ENCODE measurements around the gene C3orf20. TPM values are rescaled to one million over a fixed set of nuclear protein-coding genes. Genes with fewer than 3 reads are reported as not detected.

C3orf20 gene
- total and polyA plus RNA-seq, 7 donors: 0.03 to 0.16 TPM; not detected in 5

DNA sequence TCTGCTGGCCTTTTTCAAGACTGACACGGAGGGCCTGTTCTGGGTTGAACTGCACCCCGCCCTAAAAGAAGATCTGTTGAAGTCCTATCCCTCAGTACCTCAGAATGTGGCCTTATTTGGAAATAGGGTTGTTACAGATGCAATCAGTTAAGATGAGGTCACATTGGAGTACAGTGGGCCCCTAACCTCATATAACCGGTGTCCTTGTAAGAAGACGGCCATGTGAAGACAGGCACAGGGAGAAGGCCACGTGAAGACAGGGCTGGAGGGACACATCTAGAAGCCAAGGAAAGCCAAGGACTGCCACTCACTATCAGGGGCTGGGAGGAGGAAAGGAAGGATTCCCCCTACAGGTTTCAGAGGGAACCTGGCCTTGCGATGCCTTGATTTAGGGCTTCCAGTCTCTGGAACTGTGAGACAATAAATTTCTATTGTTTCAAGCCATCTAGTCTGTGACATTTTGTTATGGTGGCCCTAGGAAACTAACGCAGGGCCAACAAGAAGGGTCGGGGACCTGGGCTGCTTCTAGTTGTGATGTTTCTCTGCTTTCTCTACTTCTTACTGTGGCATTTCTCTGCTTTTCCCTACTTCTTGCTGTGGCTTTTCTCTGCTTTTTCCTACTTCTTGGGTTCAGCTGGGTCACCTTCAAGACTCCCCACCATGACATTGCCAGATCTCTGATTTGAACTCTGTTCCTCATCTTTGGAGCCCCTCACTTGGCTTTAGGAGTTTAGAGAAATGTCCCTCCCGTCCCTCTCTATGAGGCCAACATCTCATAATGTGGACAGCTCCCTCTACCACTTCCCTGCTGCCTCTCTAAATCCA is 28.1 kb upstream of the C3orf20 start:
- no peak overlapping the region for H3K27ac ChIP-seq
- WGBS, 2 donors: 88 to 91% methylated on average over 9 of the region's 9 CpGs
- peaks cover 0 to 8% (median 4%) of the 10 kb centered on the region in 4 donors for H3K4me1 ChIP-seq
- TF ChIP-seq EP300 (IDR thresholded peaks at IDR 0.05): no peak
- TF ChIP-seq, protein P1, sequence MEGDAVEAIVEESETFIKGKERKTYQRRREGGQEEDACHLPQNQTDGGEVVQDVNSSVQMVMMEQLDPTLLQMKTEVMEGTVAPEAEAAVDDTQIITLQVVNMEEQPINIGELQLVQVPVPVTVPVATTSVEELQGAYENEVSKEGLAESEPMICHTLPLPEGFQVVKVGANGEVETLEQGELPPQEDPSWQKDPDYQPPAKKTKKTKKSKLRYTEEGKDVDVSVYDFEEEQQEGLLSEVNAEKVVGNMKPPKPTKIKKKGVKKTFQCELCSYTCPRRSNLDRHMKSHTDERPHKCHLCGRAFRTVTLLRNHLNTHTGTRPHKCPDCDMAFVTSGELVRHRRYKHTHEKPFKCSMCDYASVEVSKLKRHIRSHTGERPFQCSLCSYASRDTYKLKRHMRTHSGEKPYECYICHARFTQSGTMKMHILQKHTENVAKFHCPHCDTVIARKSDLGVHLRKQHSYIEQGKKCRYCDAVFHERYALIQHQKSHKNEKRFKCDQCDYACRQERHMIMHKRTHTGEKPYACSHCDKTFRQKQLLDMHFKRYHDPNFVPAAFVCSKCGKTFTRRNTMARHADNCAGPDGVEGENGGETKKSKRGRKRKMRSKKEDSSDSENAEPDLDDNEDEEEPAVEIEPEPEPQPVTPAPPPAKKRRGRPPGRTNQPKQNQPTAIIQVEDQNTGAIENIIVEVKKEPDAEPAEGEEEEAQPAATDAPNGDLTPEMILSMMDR (IDR thresholded peaks at IDR 0.05): no peak
- no peak for TF ChIP-seq POLR2AphosphoS5 (IDR thresholded peaks at IDR 0.05)
- no peak for TF ChIP-seq POLR2A (IDR thresholded peaks at IDR 0.05)
- no peak for DNase-seq
- intact Hi-C loops (cut with DNase I): no loop called here
- no peak overlapping the region for H3K4me3 ChIP-seq
- peaks cover 0 to 5% (median 0%) of the 10 kb centered on the region in 3 donors for H3K27me3 ChIP-seq
- no peaks in the 10 kb centered on the region for H3K9me3 ChIP-seq
- no peaks in the 10 kb centered on the region for H3K36me3 ChIP-seq

DNA sequence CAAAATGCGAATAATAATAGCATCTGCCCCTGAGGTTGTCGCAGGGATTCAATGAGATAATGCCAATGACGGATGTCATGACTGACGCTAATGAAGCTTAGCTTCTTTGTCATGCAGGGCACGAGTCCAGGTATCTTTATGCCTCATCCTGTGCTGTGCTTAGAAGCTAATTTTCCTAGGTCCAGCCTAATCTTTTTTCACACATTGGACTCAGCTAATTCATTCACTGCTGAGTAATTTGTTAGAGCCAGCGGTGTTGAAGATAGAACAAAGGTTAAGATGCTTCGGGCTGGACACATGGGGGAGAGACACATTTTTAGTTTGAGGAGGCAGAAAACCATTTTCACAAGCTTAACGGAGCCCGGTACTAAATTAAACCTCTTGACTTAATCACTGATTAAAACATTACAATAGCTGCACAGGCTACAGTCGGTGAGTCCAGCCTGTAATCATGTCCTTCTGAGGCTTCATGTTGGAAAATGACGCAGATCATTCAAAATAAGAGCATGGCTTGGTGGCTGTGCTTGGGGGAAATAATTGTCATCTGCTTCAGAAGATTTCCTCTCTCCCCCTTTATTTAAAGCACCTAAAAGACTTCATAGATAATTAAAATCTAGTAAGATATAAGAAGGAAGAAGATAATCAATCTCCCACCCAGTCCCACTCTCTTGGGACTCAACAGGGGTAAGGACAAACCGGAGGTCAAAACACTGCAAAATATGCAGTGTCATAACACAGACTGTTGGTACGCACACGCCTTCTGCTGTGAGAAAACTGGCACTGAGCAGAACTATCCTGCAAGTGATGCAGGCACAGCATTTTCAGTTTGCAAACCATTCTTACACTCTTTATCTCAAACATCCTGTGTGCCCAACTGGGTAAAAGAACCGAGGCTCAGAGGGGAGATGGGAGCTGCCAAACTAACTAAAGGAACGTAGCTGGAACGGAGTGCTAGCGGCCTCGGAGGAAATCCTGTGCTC is 26.7 kb upstream of the C3orf20 start:
- Histone ChIP-seq H3K27me3 (no peaks in the 10 kb centered on the region), H3K27ac (no peak overlapping the region), H3K4me1 (peaks cover 0 to 20% (median 15%) of the 10 kb centered on the region in 4 donors), H3K36me3 (no peaks in the 10 kb centered on the region), H3K4me3 (no peak overlapping the region), H3K9me3 (no peaks in the 10 kb centered on the region)
- DNase-seq: no peak
- 58 to 75% methylated on average over 19 of the region's 19 CpGs for WGBS, 2 donors
- intact Hi-C loops (cut with DNase I): no loop called here
- TF ChIP-seq, protein P1 (IDR thresholded peaks at IDR 0.05): no peak
- TF ChIP-seq POLR2AphosphoS5 (IDR thresholded peaks at IDR 0.05) (no peak), EP300 (IDR thresholded peaks at IDR 0.05) (no peak), POLR2A (IDR thresholded peaks at IDR 0.05) (no peak)

DNA sequence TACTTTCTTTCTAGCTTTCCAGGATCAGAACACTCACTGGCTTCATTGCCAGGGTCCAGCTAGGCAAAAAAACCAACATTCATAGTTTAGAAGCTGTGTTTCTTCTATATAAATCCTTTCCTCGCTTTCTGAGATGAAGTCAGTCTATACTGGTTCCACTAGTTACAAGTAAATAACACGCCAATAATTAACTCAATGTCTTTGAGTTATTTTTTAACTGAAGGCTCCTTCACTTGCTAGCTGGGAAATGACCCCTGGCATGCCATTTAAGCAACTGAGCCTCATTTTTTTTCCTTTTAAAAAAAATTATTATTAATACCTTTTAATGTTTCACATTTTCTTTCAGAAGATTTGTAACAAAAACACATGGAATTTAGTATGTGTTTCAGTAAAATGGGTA is 25.5 kb upstream of the C3orf20 start:
- H3K27ac ChIP-seq: no peak overlapping the region
- 19 to 78% methylated on average over 2 of the region's 2 CpGs for WGBS, 2 donors
- DNase-seq: no peak
- no peak overlapping the region for H3K4me3 ChIP-seq
- H3K27me3 ChIP-seq: no peaks in the 10 kb centered on the region
- intact Hi-C loops (cut with DNase I): no loop called here
- no peaks in the 10 kb centered on the region for H3K9me3 ChIP-seq
- H3K4me1 ChIP-seq: peaks cover 0 to 29% (median 25%) of the 10 kb centered on the region in 4 donors
- H3K36me3 ChIP-seq: peaks cover 0 to 2% (median under 1%) of the 10 kb centered on the region in 4 donors
- TF ChIP-seq, protein P1 (IDR thresholded peaks at IDR 0.05): no peak
- no peak for TF ChIP-seq EP300 (IDR thresholded peaks at IDR 0.05)
- TF ChIP-seq POLR2A (IDR thresholded peaks at IDR 0.05): no peak
- no peak for TF ChIP-seq POLR2AphosphoS5 (IDR thresholded peaks at IDR 0.05)

DNA sequence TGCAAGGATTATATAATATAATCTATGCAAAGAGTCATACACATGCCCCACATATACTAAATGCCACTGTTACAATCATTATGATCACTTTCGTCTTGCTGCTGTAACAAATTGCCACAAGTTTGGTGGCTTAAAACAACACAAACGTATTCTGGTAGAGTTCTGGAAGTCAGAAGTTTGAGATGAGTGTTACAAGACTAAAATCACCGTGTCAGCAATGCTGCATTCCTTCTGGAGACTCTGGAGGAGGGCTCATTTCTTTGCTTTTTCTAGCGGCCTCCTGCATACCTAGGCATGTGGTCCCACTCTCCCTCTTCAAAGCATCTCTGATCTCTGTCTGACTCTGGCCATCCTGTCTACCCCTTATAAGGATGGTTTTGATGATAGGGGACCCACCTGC is 24.7 kb upstream of the C3orf20 start:
- Histone ChIP-seq H3K36me3 (peaks cover 0 to 10% (median 4%) of the 10 kb centered on the region in 4 donors), H3K27me3 (no peaks in the 10 kb centered on the region), H3K4me3 (no peak overlapping the region), H3K9me3 (no peaks in the 10 kb centered on the region), H3K4me1 (peaks cover 0 to 29% (median 25%) of the 10 kb centered on the region in 4 donors), H3K27ac (no peak overlapping the region)
- no peak for TF ChIP-seq EP300 (IDR thresholded peaks at IDR 0.05)
- TF ChIP-seq, protein P1 (IDR thresholded peaks at IDR 0.05): no peak
- TF ChIP-seq POLR2A (IDR thresholded peaks at IDR 0.05): no peak
- no peak for TF ChIP-seq POLR2AphosphoS5 (IDR thresholded peaks at IDR 0.05)
- intact Hi-C loops (cut with DNase I): loop anchor here (2.0 to 10.0 kb wide), 5 partner anchors 295 to 755 kb away; partner anchors contain the start of genes LSM3, MRPS25, NR2C2 and RBSN
- DNase-seq: no peak
- WGBS, 2 donors: 96% methylated on average over 4 of the region's 4 CpGs

Data from sigmoid colon (tissue), 7 donors.